ENCODE measurements around the gene LOXL3.

GRCh38 chr2:74569686-74570085 lies 15.9 kb upstream of the LOXL3 start:
- TF ChIP-seq CTCF (IDR thresholded peaks at IDR 0.05) (no peak), POLR2AphosphoS5 (IDR thresholded peaks at IDR 0.05) (no peak)
